GM19239 (cell line): ENCODE measurements around the gene LEF1.

Source experiments
- DNase-seq: peaks from one replicate; pipeline ENCODE4 v3.0.0; 2011; ENCODE audit warnings: low spot score; ENCODE audit not compliant: insufficient read length
- FAIRE-seq: peaks from 2 replicates; lab custom pipeline; 2011; peaks lifted over from hg19 to GRCh38; lab: Jason Lieb, UNC

LEF1 gene

DNA sequence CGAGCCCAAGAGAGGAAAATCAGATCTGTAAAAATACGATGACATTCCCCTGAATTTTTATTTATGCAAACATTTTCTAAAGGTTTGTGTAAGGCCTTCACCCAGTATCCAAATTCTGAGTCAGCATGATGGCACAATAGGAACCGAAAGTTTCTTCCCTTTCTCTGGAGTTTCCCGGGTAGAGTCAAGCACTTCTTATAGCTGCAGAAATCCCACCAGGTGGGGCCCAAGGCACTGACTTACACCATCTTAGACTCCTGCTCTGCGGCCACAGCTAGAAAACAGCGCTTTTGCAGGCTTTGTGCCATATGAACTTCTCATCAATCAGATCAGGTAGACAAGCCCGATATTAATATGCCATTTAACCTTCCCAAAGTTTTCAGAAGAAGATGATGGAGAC is 13.4 kb downstream of the LEF1 start:
- peak; percentile 82 for FAIRE-seq
- DNase-seq = no peak

DNA sequence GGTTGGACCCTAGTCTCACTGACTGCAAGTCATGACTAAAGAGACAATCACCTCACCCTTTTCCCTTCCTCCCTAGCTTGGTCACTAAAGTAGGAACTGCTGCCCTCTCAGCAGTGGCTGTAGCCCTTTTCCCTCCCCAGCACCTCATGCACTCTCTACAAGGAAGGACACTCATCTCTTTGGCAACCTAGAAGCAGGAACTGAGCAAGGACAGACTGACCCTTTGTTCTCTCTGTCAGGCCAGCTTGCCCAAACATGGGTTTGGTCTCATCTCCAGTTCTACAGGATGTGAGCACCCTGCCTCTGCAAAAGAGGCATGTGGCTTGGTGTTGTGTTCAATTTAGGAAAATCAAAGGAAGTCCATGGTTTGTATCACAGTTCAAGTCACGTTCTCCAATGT is 15.8 kb downstream of the LEF1 start:
- DNase-seq (no peak), FAIRE-seq (no peak)

GRCh38 chr4:108149588-108150380 is 18.9 kb downstream of the LEF1 start:
- no peak for FAIRE-seq
- no peak for DNase-seq

DNA sequence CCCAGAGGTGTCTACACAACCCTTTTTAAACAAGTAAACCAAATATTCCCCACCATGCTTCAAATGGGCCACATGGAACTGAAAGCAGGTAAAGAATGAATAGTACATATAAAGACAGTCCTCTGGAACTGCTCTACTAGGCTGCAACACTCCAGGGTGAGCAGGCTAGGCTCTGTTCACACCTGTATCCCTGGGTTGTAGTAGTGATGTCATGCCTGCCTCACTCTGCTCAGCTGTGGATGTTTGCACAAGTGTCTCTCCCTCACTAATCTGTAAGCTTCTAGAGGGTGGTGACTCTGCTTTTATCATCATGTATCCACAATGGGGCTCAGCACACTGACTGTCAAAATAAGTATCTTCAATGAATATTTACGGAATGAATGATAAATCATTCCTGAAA is 20.4 kb downstream of the LEF1 start:
- DNase-seq (no peak), FAIRE-seq (no peak)

DNA sequence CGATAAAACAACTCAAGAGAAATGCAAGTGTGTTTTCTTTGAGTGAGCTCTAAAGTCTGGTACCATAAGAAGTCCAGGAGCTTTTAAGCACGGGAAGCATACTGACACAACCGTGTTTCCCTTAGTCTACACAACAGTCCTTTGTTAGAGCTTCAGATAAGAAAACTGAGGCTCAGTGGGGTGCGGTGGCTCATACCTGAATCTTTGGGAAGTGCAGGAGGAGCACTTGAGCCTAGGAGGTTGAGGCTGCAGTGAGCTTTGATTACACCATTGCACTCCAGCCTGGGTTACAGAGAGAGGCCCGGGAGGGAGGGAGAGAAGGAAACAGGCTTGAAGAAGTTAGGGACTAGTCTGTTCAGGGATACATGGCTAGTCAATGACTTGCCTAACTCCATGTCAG is 21.9 kb downstream of the LEF1 start:
- FAIRE-seq (no peak), DNase-seq (no peak)

GRCh38 chr4:108146336-108146735 is 22.4 kb downstream of the LEF1 start:
- no peak for FAIRE-seq
- DNase-seq = no peak

- no peak for DNase-seq
- FAIRE-seq = no peak
Measured at GRCh38 chr4:108144451-108144850, 24.3 kb downstream of the LEF1 start.

DNA sequence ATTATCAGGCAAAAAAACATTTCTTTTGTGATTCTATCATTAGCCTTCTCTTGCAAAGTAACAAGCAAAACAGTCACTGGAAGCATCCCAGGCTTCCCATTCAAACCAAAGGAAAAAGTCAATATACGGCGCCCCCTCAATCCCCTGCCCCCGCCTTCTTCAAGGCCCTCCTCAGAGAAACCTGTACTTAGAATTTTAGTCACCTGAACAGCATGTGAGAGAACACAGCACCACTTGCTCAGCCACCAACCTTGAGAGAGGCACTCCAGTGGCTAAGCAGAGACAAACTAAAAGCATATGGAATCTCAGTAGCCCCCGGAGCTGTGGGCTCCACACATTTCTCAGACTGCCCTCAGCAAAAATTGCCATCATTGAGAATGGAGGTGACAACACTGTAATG is 25.2 kb downstream of the LEF1 start:
- FAIRE-seq (no peak), DNase-seq (no peak)

DNA sequence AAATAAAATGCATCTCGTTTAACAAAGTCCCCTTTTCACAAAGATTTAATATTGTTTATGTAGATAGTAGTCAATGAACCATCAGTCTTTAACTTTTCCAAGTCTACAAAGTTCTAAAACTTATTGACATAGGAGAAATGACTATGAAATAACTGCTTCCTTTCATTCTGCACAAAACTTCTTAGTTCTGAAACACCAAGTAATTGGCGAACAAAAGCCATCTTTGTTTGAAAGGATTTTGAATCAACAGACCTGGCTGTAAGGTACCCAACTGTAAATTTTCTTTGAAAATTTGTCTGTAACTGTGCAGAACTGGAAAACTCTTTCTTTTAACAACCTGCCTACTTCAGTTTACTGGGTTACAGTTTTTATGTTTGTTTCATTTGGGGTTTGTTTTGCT is 25.9 kb downstream of the LEF1 start:
- DNase-seq = no peak
- FAIRE-seq = no peak

GRCh38 chr4:108141213-108141950 is 27.4 kb downstream of the LEF1 start:
- no peak for DNase-seq
- no peak for FAIRE-seq

- FAIRE-seq (peak; percentile 62), DNase-seq (no peak)
Measured at GRCh38 chr4:108140328-108140727, 28.4 kb downstream of the LEF1 start.

DNA sequence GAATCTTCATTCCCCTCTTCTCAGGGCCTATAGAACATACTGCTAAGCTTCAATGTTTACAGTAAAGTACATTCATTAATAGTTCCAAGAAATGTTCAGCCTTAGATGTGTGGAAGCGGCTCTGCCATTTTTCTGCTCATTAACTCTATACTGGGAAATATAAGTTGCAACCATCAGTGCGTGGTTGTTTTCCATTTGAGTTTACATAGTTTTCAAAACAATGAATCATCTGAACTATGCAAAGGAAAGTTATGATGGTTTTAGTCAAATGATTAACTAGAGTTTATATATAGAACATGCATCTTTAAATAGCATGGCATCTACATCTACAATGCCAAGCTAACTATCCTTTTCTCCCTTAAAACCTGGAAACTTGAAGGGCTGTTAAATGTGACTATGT is 29.6 kb downstream of the LEF1 start:
- no peak for FAIRE-seq
- DNase-seq = no peak

- FAIRE-seq (no peak), DNase-seq (no peak)
Measured at GRCh38 chr4:108135549-108136209, 33.1 kb downstream of the LEF1 start.

DNA sequence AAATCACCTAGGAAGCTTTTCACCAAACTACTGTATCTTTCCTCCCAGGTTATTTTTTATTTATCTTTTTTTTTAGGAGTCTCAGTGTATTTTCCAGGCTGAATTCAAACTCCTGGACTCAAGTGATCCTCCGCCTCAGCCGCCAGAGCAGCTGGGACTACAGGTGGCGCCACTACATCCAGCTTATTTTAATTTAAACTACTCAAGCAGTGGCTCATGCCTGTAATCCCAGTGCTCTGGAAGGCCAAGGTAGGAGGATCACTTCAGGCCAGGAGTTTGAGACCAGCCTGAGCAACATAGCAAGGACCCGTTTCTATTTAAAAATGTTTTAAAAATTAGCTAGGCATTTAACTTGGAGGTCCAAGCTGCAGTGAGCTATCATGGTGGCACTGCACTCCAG is 37.8 kb downstream of the LEF1 start:
- FAIRE-seq = no peak
- DNase-seq = no peak

- FAIRE-seq (no peak), DNase-seq (no peak)
Measured at GRCh38 chr4:108129196-108129595, 39.5 kb downstream of the LEF1 start.

DNA sequence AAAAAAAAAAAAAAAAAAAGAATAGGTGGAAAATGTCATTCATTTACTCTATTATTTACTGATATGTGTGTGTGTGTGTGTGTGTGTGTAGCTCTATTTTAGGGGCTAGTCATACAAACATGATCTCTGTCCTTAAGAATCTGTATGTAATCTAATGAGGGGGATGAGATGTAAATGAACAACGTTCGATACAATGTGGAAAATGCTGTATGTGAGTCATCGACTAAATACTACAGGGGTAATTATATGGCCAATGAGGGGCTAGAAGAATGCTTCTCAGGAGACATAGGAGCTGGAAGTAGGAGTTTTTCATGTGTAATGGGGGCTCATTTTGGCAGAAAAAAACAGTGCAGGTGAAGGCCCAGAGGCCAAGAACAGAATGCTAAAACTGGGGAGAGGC is 41.9 kb downstream of the LEF1 start:
- DNase-seq = no peak
- FAIRE-seq = no peak

GRCh38 chr4:108120789-108121188 is 47.9 kb downstream of the LEF1 start:
- DNase-seq (no peak), FAIRE-seq (no peak)

DNA sequence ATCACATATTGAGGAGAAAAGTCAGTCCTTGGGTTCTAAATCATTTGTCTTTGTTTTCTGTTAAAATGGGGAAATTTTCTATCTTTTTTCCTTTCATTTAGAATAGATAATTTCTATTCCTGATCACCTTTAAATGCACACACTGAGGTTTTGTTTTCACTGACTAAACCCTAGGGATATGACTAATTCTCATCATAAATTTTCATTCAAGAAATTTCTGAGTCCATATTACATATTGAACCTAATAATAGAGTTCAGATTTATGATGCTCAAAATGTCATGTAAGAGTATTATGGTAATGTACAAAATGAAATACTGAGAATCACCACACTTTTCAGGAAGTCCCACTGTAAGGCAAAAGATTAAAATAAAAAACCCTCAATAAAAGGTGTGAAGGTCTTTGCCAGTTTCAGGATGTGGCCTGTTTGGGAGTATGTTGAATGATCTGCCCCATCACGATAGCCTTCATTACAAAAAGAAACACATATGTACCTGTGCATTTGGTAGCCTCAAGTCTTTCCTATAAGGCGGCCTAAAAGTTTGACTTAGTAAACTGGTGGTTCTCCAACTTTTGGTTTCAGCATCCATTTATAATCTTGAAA is 49.4 kb downstream of the LEF1 start:
- FAIRE-seq (peak; percentile 77), DNase-seq (no peak)

DNA sequence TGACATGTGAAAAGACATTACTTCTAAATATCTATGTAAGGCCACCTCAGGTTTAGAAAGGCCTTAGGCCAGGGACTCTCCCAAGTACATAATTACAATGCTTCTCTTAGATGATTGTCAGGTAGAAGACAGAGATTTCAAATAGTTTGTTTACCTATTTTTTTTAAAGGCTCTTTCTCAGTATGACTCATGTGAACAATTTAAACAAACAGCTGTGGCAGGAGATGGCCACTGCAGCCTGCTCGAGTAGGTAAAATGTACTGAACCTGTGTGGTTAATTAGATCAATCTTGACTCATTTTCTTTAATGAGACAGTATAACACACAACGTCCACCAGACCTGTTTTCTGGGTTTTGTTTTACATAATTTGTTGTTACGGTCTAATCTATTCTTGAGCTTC is 50.2 kb downstream of the LEF1 start:
- peak; percentile 6 for DNase-seq

DNA sequence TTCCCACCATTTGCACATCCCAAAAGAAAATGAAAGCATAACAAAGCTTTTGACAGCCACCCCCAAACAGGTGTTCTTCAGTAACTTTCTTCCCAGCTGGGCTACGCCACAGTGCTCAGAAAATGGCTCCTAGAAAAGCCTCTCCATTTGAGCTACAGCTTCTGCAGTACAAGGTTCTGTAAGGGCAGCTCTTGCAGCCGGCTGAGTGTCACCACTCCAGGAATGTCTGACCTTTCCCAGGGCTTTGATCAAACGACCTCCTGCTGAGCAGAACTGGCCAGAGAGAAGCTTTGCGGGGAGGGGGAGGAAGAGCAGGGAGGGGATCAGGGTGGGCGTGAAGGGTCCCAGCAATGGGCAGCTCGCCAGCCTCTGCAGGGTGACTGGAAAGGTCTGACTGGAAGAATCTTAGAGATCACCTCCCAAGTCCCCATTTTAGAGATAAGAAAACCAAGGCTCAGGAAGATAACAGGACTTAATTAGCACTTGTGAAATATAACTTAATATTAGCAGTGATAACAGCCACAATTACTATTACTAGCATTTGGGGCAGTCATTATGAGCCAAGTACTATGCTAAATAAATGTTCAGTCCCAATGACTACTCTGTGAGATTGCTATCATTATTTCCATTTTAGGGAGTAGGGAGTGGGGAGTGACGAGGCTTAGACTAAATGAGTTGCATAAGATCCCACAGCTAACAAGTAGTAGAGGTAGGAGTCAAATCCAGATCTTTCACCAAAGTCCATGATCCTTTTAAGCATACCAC is 51.1 kb downstream of the LEF1 start:
- DNase-seq = no peak
- no peak for FAIRE-seq

More for the DNA sequence above, 50.2 kb downstream of the LEF1 start:
- peak; percentile 86 for FAIRE-seq
